Esophagus muscularis mucosa (tissue), 4 donors: ENCODE data around the gene CABP4. TPM values are rescaled to one million over a fixed set of nuclear protein-coding genes. Genes with fewer than 3 reads are reported as not detected.

Source experiments
- DNase-seq: peaks from one replicate; pipeline ENCODE4 v3.0.0-alpha.2; 2017; ENCODE audit errors: extremely low spot score
- H3K27ac ChIP-seq, 4 donors: fragments of 200-600 bp; sonication (generic); replicated peaks in 1 of 4; 1 replicate in 3 of 4; 2 replicates in 1 of 4; pipeline ENCODE4 v1.5.1; 2016 to 2019; ENCODE audit warnings: mild to moderate bottlenecking in 1 of 4
- H3K27me3 ChIP-seq, 4 donors: fragments of 200-600 bp; sonication (generic); one replicate each; pipeline versions ENCODE4 v1.5.1 to v1.6.0; 2016 to 2019
- H3K36me3 ChIP-seq, 4 donors: fragments of 200-600 bp; sonication (generic); one replicate each; pipeline ENCODE4 v1.5.1; 2016 to 2019
- H3K4me1 ChIP-seq, 4 donors: fragments of 200-600 bp; sonication (generic); one replicate each; pipeline ENCODE4 v1.5.1; 2016 to 2019
- H3K4me3 ChIP-seq, 4 donors: fragments of 200-600 bp; sonication (generic); 1 replicate in 2 of 4; 2 replicates in 2 of 4; pipeline ENCODE4 v1.5.1; 2016 to 2019; ENCODE audit warnings: mild to moderate bottlenecking in 4 of 4, moderate library complexity in 1 of 4
- H3K9me3 ChIP-seq, 4 donors: fragments of 200-600 bp; sonication (generic); 1 replicate in 3 of 4; 2 replicates in 1 of 4; pipeline ENCODE4 v1.5.1; 2016 to 2019
- CTCF ChIP-seq, 3 experiments: fragments of 200-600 bp in 2 of 3; fragments of 450-650 bp in 1 of 3; sonication (generic) in 2 of 3; IDR thresholded peaks; one replicate each; pipeline ENCODE4 v1.5.1; 2017 to 2019; ENCODE audit warnings: antibody characterized with exemption in 3 of 3, mild to moderate bottlenecking in 2 of 3, moderate library complexity in 1 of 3
- EP300 ChIP-seq: sonication (generic); formaldehyde crosslinking; IDR thresholded peaks from one replicate; pipeline ENCODE4 v1.6.1; 2017; ENCODE audit warnings: antibody characterized with exemption
- POLR2A ChIP-seq: fragments of 450-650 bp; IDR thresholded peaks from one replicate; pipeline ENCODE4 v1.6.1; 2017; ENCODE audit warnings: antibody characterized with exemption, moderate library complexity, mild to moderate bottlenecking, low read depth
- POLR2AphosphoS5 ChIP-seq, 2 donors: sonication (generic); formaldehyde crosslinking; IDR thresholded peaks; one replicate each; pipeline ENCODE4 v1.6.1; 2017; ENCODE audit warnings: antibody characterized with exemption in 2 of 2
- WGBS: methylation state at CpG from one replicate; pipeline ENCODE4 v1.1.5; 2018; 5-methylcytosine and 5-hydroxymethylcytosine counted together
- intact Hi-C: fragments of 100-400 bp; cut with DNase I; formaldehyde crosslinking; loops from one replicate; pipeline ENCODE4 v1.15.1; 2023
- total RNA-seq, 4 donors: library from RNA; depleted of rRNA; stranded (reverse); fragments of >200 nt; gene quantifications; one replicate each; pipeline versions ENCODE4 v1.1.0 to v1.2.1, GENCODE V29; 2016

CABP4 gene
- total RNA-seq, 4 donors from 2014 or later, result 0.50 to 2.9 (median 1.5) TPM

GRCh38 chr11:67489203-67489884, 34.2 kb downstream of the CABP4 start:
- DNase-seq, result no peak
- intact Hi-C loops, result no loop called here
- WGBS, result 91% methylated on average over 25 of the region's 25 CpGs
- H3K27me3 ChIP-seq, result no peaks in the 10 kb centered on the region
- no peaks in the 10 kb centered on the region for H3K9me3 ChIP-seq
- H3K36me3 ChIP-seq, result peaks cover 22 to 85% (median 71%) of the 10 kb centered on the region in 4 donors
- no peak overlapping the region for H3K4me3 ChIP-seq
- H3K4me1 ChIP-seq, result peaks cover 6 to 37% (median 29%) of the 10 kb centered on the region in 4 donors
- no peak overlapping the region for H3K27ac ChIP-seq
- TF ChIP-seq POLR2A, result no peak
- TF ChIP-seq EP300, result no peak
- TF ChIP-seq POLR2AphosphoS5 (IDR thresholded peaks at IDR 0.05), result no peak
- no peak for TF ChIP-seq CTCF (IDR thresholded peaks at IDR 0.05)

GRCh38 chr11:67489885-67490726, 35.0 kb downstream of the CABP4 start:
- H3K4me1 ChIP-seq, result peaks cover 3 to 29% (median 22%) of the 10 kb centered on the region in 4 donors
- intact Hi-C loops, result no loop called here
- H3K36me3 ChIP-seq, result peaks cover 22 to 86% (median 77%) of the 10 kb centered on the region in 4 donors
- 88% methylated on average over 4 of the region's 23 CpGs for WGBS
- no peaks in the 10 kb centered on the region for H3K9me3 ChIP-seq
- TF ChIP-seq EP300 (no peak), POLR2A (no peak), POLR2AphosphoS5 (IDR thresholded peaks at IDR 0.05) (no peak), CTCF (IDR thresholded peaks at IDR 0.05) (no peak)
- no peaks in the 10 kb centered on the region for H3K27me3 ChIP-seq
- H3K27ac ChIP-seq, result peak overlapping the region in 3 of 4 donors; percentile 13 to 49 (median 39)
- no peak overlapping the region for H3K4me3 ChIP-seq
- no peak for DNase-seq

- DNase-seq, result no peak
- 73% methylated on average over 13 of the region's 15 CpGs for WGBS
- H3K4me3 ChIP-seq, result no peak overlapping the region
- no peaks in the 10 kb centered on the region for H3K9me3 ChIP-seq
- H3K27ac ChIP-seq, result peak overlapping the region in 3 of 4 donors; percentile 13 to 49 (median 39)
- peaks cover 22 to 92% (median 83%) of the 10 kb centered on the region in 4 donors for H3K36me3 ChIP-seq
- intact Hi-C loops, result no loop called here
- H3K4me1 ChIP-seq, result peaks cover 3 to 23% (median 17%) of the 10 kb centered on the region in 4 donors
- TF ChIP-seq POLR2A, result no peak
- TF ChIP-seq EP300, result no peak
- no peak for TF ChIP-seq POLR2AphosphoS5 (IDR thresholded peaks at IDR 0.05)
- no peak for TF ChIP-seq CTCF (IDR thresholded peaks at IDR 0.05)
- no peaks in the 10 kb centered on the region for H3K27me3 ChIP-seq
Measured at GRCh38 chr11:67490727-67491065, 35.5 kb downstream of the CABP4 start.

- Histone ChIP-seq H3K4me1 (peaks cover 0 to 16% (median 11%) of the 10 kb centered on the region in 4 donors), H3K27me3 (no peaks in the 10 kb centered on the region), H3K36me3 (peaks cover 22 to 98% (median 89%) of the 10 kb centered on the region in 4 donors), H3K27ac (peak overlapping the region; percentile 20 to 49 (median 41)), H3K4me3 (no peak overlapping the region), H3K9me3 (no peaks in the 10 kb centered on the region)
- WGBS, result 84% methylated on average over 15 of the region's 24 CpGs
- TF ChIP-seq EP300 (no peak), CTCF (IDR thresholded peaks at IDR 0.05) (no peak), POLR2AphosphoS5 (IDR thresholded peaks at IDR 0.05) (no peak), POLR2A (no peak)
- intact Hi-C loops, result no loop called here
- DNase-seq, result no peak
Measured at GRCh38 chr11:67491276-67492068, 36.3 kb downstream of the CABP4 start.
